Uterus (tissue), 2 donors: ENCODE data around the gene PRRX2.

ENCODE experiments used
- CTCF ChIP-seq, 4 experiments: fragments of 200-600 bp in 2 of 4; fragments of 450-650 bp in 2 of 4; sonication (generic) in 2 of 4; IDR thresholded peaks; one replicate each; pipeline ENCODE4 v1.5.1; 2016 to 2019; ENCODE audit warnings: antibody characterized with exemption in 4 of 4, mild to moderate bottlenecking in 2 of 4, moderate library complexity in 1 of 4
- POLR2A ChIP-seq, 2 donors: fragments of 450-650 bp; IDR thresholded peaks; one replicate each; pipeline ENCODE4 v1.6.1; 2016; ENCODE audit warnings: antibody characterized with exemption in 2 of 2, mild to moderate bottlenecking in 1 of 2, moderate library complexity in 1 of 2

GRCh38 chr9:129750013-129750638 lies 84.7 kb downstream of the PRRX2 start:
- TF ChIP-seq CTCF (IDR thresholded peaks at IDR 0.05) (no peak), POLR2A (IDR thresholded peaks at IDR 0.05) (no peak)
